Ovary (tissue), 9 donors: ENCODE results near the gene MORC2. TPM values are rescaled to one million over a fixed set of nuclear protein-coding genes. Genes with fewer than 3 reads are reported as not detected.

Experiments
- DNase-seq, 5 donors: peaks; one replicate each; pipeline ENCODE4 v3.0.0-alpha.2; 2019 to 2020
- H3K27ac ChIP-seq, 2 donors: fragments of 200-600 bp; one replicate each; pipeline versions ENCODE4 v1.5.1 to v1.8.0; 2019 to 2022
- H3K27me3 ChIP-seq: fragments of 200-600 bp; one replicate; pipeline ENCODE4 v1.8.0; 2022
- H3K36me3 ChIP-seq: fragments of 200-600 bp; sonication (generic); one replicate; pipeline ENCODE4 v1.5.1; 2019
- H3K4me1 ChIP-seq: one replicate; pipeline ENCODE4 v1.8.1; 2013; ENCODE audit warnings: mild to moderate bottlenecking, moderate library complexity; ENCODE audit not compliant: insufficient read depth
- H3K4me3 ChIP-seq: fragments of 200-600 bp; sonication (generic); one replicate; pipeline ENCODE4 v1.5.1; 2017
- H3K9me3 ChIP-seq, 2 donors: fragments of 200-600 bp in 1 of 2; sonication (generic) in 1 of 2; one replicate each; pipeline versions ENCODE4 v1.5.1 to v1.8.1; 2013 to 2019; ENCODE audit warnings: mild to moderate bottlenecking in 1 of 2, moderate library complexity in 1 of 2
- CTCF ChIP-seq, 3 donors: fragments of 450-650 bp in 2 of 3; fragments of 200-600 bp in 1 of 3; IDR thresholded peaks; one replicate each; pipeline versions ENCODE4 v1.5.1 to v1.8.0; 2016 to 2022; ENCODE audit warnings: antibody characterized with exemption in 3 of 3, mild to moderate bottlenecking in 1 of 3
- EP300 ChIP-seq: sonication (generic); formaldehyde crosslinking; IDR thresholded peaks from one replicate; pipeline ENCODE4 v1.6.1; 2017; ENCODE audit warnings: antibody characterized with exemption
- POLR2A ChIP-seq: fragments of 450-650 bp; IDR thresholded peaks from one replicate; pipeline ENCODE4 v1.6.1; 2017; ENCODE audit warnings: antibody characterized with exemption, mild to moderate bottlenecking, moderate library complexity
- WGBS, 3 donors: extraction: QIAGEN DNeasy Blood & Tissue Kit in 1 of 3; methylation state at CpG; one replicate each; pipeline versions ENCODE4 v1.1.5 to v1.1.7; 2013 to 2017; 5-methylcytosine and 5-hydroxymethylcytosine counted together
- intact Hi-C, 4 donors: fragments of 100-400 bp; cut with DNase I; formaldehyde crosslinking; loops; one replicate each; pipeline versions ENCODE4 v1.11.0 to v1.15.1; 2022 to 2023
- polyA plus RNA-seq, 2 donors: library from polyadenylated mRNA; stranded (reverse); fragments of 200-250 nt in 1 of 2; fragments of 350-450 nt in 1 of 2; fragmentation: Illumina TruSeq in 1 of 2; extraction: RNeasy Lipid Tissue Mini Kit (QIAGEN cat#74804) in 1 of 2; gene quantifications; one replicate each; pipeline ENCODE4 v1.2.3, GENCODE V29; 2013 to 2014
- total RNA-seq, 7 donors: library from RNA; depleted of rRNA in 2 of 7; stranded (reverse); fragments of >200 nt in 2 of 7; fragmentation: NEBNext Ultra II Directional in 3 of 7; extraction: Animal tissue kit (Norgen Biotek cat#: 25700) in 3 of 7; gene quantifications; one replicate each; pipeline versions ENCODE4 v1.1.0 to v1.2.4, GENCODE V29; 2016 to 2023
- donor health status: DM: no; HTN: no; CAD: no; lungs with moderate emphysema.
- donor health status: DM: no; HTN: no; CAD: no.
- donor health status: Bipolar disorder and iron deficiency.
- donor health status: DM: yes; HTN: yes; CAD: no.
- donor health status: DM: no; HTN: no; CAD: no.
- donor health status: DM: yes; HTN: yes; CAD: no.

The MORC2 gene
- total and polyA plus RNA-seq, 9 donors: 13.0 to 30.5 (median 22.1) TPM

- H3K4me3 ChIP-seq: no peak overlapping the region
- H3K36me3 ChIP-seq: no peaks in the 10 kb centered on the region
- no peak for DNase-seq
- no peaks in the 10 kb centered on the region for H3K9me3 ChIP-seq
- H3K27ac ChIP-seq: no peak overlapping the region
- TF ChIP-seq CTCF (IDR thresholded peaks at IDR 0.05) (no peak), EP300 (no peak), POLR2A (no peak)
- WGBS, 3 donors: 94% methylated on average over 4 of the region's 4 CpGs
- intact Hi-C loops: loop anchor here (5.0 to 10.0 kb wide), 3 partner anchors 80 to 122 kb away; partner anchors contain the start of gene SMTN (in 1 of the 4)
- no peaks in the 10 kb centered on the region for H3K4me1 ChIP-seq
- no peaks in the 10 kb centered on the region for H3K27me3 ChIP-seq
Measured at GRCh38 chr22:30964858-30965257, 3.7 kb downstream of the MORC2 start.

GRCh38 chr22:30955153-30955552 is 13.4 kb downstream of the MORC2 start:
- no peaks in the 10 kb centered on the region for H3K36me3 ChIP-seq

GRCh38 chr22:30953206-30953605 is 15.4 kb downstream of the MORC2 start:
- H3K36me3 ChIP-seq: no peaks in the 10 kb centered on the region
- intact Hi-C loops: no loop called here
- DNase-seq: no peak
- TF ChIP-seq EP300 (no peak), CTCF (IDR thresholded peaks at IDR 0.05) (no peak), POLR2A (no peak)
- no peaks in the 10 kb centered on the region for H3K27me3 ChIP-seq
- no peaks in the 10 kb centered on the region for H3K9me3 ChIP-seq
- H3K27ac ChIP-seq: no peak overlapping the region
- no peaks in the 10 kb centered on the region for H3K4me1 ChIP-seq
- WGBS, 3 donors: 89 to 95% (median 91%) methylated on average over 2 of the region's 2 CpGs
- H3K4me3 ChIP-seq: no peak overlapping the region

More at GRCh38 chr22:30955153-30955552, 13.4 kb downstream of the MORC2 start:
- intact Hi-C loops: no loop called here
- WGBS, 3 donors: 97 to 98% (median 97%) methylated on average over 4 of the region's 4 CpGs
- Histone ChIP-seq H3K9me3 (no peaks in the 10 kb centered on the region), H3K27me3 (no peaks in the 10 kb centered on the region), H3K4me3 (no peak overlapping the region), H3K27ac (no peak overlapping the region), H3K4me1 (no peaks in the 10 kb centered on the region)
- no peak for TF ChIP-seq POLR2A
- TF ChIP-seq CTCF (IDR thresholded peaks at IDR 0.05): no peak
- no peak for TF ChIP-seq EP300
- DNase-seq: no peak

- WGBS, 3 donors: 55 to 70% (median 60%) methylated on average over 7 of the region's 7 CpGs
- intact Hi-C loops: loop anchor here (5.0 kb wide), 4 partner anchors 132 to 202 kb away; partner anchors contain the start of genes PLA2G3 (in 1 of the 4) and SMTN (in 1 of the 4)
- H3K27me3 ChIP-seq: no peaks in the 10 kb centered on the region
- no peak overlapping the region for H3K27ac ChIP-seq
- no peaks in the 10 kb centered on the region for H3K9me3 ChIP-seq
- no peak for DNase-seq
- H3K4me3 ChIP-seq: no peak overlapping the region
- H3K36me3 ChIP-seq: no peaks in the 10 kb centered on the region
- TF ChIP-seq POLR2A (no peak), CTCF (IDR thresholded peaks at IDR 0.05) (no peak), EP300 (no peak)
- H3K4me1 ChIP-seq: no peaks in the 10 kb centered on the region
Measured at GRCh38 chr22:30949934-30950660, 18.5 kb downstream of the MORC2 start.
